CD14-positive monocyte (primary cell): ENCODE results near the gene PLCB1. TPM values are rescaled to one million over a fixed set of nuclear protein-coding genes. Genes with fewer than 3 reads are reported as not detected.

Source experiments
- DNase-seq, 3 donors: peaks; one replicate each; pipeline ENCODE4 v3.0.0-alpha.2; 2011 to 2022
- H2AFZ ChIP-seq: 2 replicates; pipeline ENCODE4 v1.6.0; 2012; ENCODE audit warnings: mild to moderate bottlenecking, low read depth, low read length, inconsistent platforms; ENCODE audit not compliant: insufficient read depth, poor library complexity, severe bottlenecking
- H3K27ac ChIP-seq, 2 donors: 1 replicate in 1 of 2; 2 replicates in 1 of 2; pipeline ENCODE4 v1.5.1; 2012 to 2013; ENCODE audit warnings: low read length in 2 of 2, control low read depth in 1 of 2, inconsistent platforms in 1 of 2, low read depth in 1 of 2, mild to moderate bottlenecking in 1 of 2
- H3K27me3 ChIP-seq, 2 donors: one replicate each; pipeline versions ENCODE4 v1.6.0 to v1.6.1; 2011 to 2013; ENCODE audit warnings: low read length in 2 of 2; ENCODE audit not compliant: control insufficient read depth in 2 of 2, insufficient read depth in 2 of 2
- H3K36me3 ChIP-seq, 2 donors: replicated peaks in 1 of 2; 1 replicate in 1 of 2; 2 replicates in 1 of 2; pipeline versions ENCODE4 v1.5.1 to v1.6.1; 2012 to 2013; ENCODE audit warnings: low read length in 2 of 2, control low read depth in 1 of 2, inconsistent platforms in 1 of 2, mild to moderate bottlenecking in 1 of 2; ENCODE audit not compliant: insufficient read depth in 2 of 2, control insufficient read depth in 1 of 2
- H3K4me1 ChIP-seq, 2 donors: 1 replicate in 1 of 2; 2 replicates in 1 of 2; pipeline versions ENCODE4 v1.5.1 to v1.6.1; 2012 to 2013; ENCODE audit warnings: low read length in 2 of 2, control low read depth in 1 of 2, inconsistent platforms in 1 of 2, mild to moderate bottlenecking in 1 of 2, moderate library complexity in 1 of 2; ENCODE audit not compliant: insufficient read depth in 2 of 2, control insufficient read depth in 1 of 2
- H3K4me2 ChIP-seq: replicated peaks from 2 replicates; pipeline ENCODE3; 2012; ENCODE audit warnings: low read length, moderate library complexity, mild to moderate bottlenecking; ENCODE audit not compliant: poor library complexity, severe bottlenecking; ENCODE audit errors: extremely low read depth
- H3K4me3 ChIP-seq, 3 experiments: fragments of 200-600 bp in 1 of 3; sonication (generic) in 1 of 3; replicated peaks in 1 of 3; 1 replicate in 2 of 3; 2 replicates in 1 of 3; pipeline ENCODE4 v1.5.1; 2011 to 2013; ENCODE audit warnings: low read length in 3 of 3, mild to moderate bottlenecking in 3 of 3, control low read depth in 2 of 3, low read depth in 2 of 3, inconsistent platforms in 1 of 3, moderate library complexity in 1 of 3
- H3K79me2 ChIP-seq: 2 replicates; pipeline ENCODE4 v1.6.0; 2012; ENCODE audit warnings: mild to moderate bottlenecking, control low read depth, inconsistent platforms, low read length, moderate library complexity; ENCODE audit not compliant: insufficient read depth
- H3K9ac ChIP-seq: 2 replicates; pipeline ENCODE4 v1.6.0; 2017; ENCODE audit warnings: low read length, mild to moderate bottlenecking; ENCODE audit not compliant: insufficient read depth, poor library complexity, severe bottlenecking
- H3K9me3 ChIP-seq, 2 donors: replicated peaks in 1 of 2; 1 replicate in 1 of 2; 2 replicates in 1 of 2; pipeline versions ENCODE4 v1.5.1 to v1.6.1; 2012 to 2013; ENCODE audit warnings: low read length in 2 of 2, control low read depth in 1 of 2; ENCODE audit not compliant: control insufficient read depth in 1 of 2, insufficient read depth in 1 of 2
- H4K20me1 ChIP-seq: 2 replicates; pipeline ENCODE4 v1.6.0; 2012; ENCODE audit warnings: mild to moderate bottlenecking, low read length, control low read depth, moderate library complexity; ENCODE audit not compliant: insufficient read depth
- H3K27ac Mint-ChIP-seq, 7 donors: one replicate each; pipeline ENCODE4 v1.8.0; 2020; ENCODE audit warnings: mild to moderate bottlenecking in 7 of 7, mixed read lengths in 7 of 7, moderate library complexity in 6 of 7, inconsistent platforms in 2 of 7
- H3K27me3 Mint-ChIP-seq, 3 donors: one replicate each; pipeline ENCODE4 v1.8.0; 2021 to 2022; ENCODE audit warnings: low read depth in 3 of 3, mild to moderate bottlenecking in 3 of 3, mixed read lengths in 3 of 3, moderate library complexity in 3 of 3, inconsistent platforms in 1 of 3
- H3K36me3 Mint-ChIP-seq, 2 donors: one replicate each; pipeline ENCODE4 v1.8.0; 2020; ENCODE audit warnings: mixed read lengths in 2 of 2, inconsistent platforms in 1 of 2, mild to moderate bottlenecking in 1 of 2
- H3K4me1 Mint-ChIP-seq: one replicate; pipeline ENCODE4 v1.8.0; 2020; ENCODE audit warnings: mild to moderate bottlenecking, mixed read lengths
- H3K4me3 Mint-ChIP-seq, 2 donors: one replicate each; pipeline ENCODE4 v1.8.0; 2020; ENCODE audit warnings: mild to moderate bottlenecking in 2 of 2, mixed read lengths in 2 of 2, moderate library complexity in 1 of 2
- H3K9me3 Mint-ChIP-seq, 7 donors: one replicate each; pipeline ENCODE4 v1.8.0; 2020 to 2022; ENCODE audit warnings: mixed read lengths in 7 of 7, mild to moderate bottlenecking in 6 of 7, moderate library complexity in 6 of 7, inconsistent platforms in 2 of 7
- WGBS: methylation state at CpG from one replicate; pipeline ENCODE4 v1.1.5; 2013; ENCODE audit warnings: missing lambda C conversion rate; ENCODE audit not compliant: insufficient coverage; 5-methylcytosine and 5-hydroxymethylcytosine counted together
- intact Hi-C, 2 donors: fragments of 100-400 bp; cut with micrococcal nuclease; formaldehyde crosslinking; loops; one replicate each; pipeline versions ENCODE4 v1.15.0 to v1.15.1; 2023
- polyA plus RNA-seq, 3 donors: library from polyadenylated mRNA; depleted of rRNA in 1 of 3; unstranded in 2 of 3; stranded (reverse) in 1 of 3; fragments of 300-500 nt in 2 of 3; fragments of >200 nt in 1 of 3; fragmentation: Illumina TruSeq in 2 of 3; gene quantifications; 1 replicate in 2 of 3; 2 replicates in 1 of 3; pipeline ENCODE4 v1.2.3, GENCODE V29; 2012 to 2021
- TF ChIP-seq, protein P1 (sequence below): fragments of 200-600 bp; IDR thresholded peaks from one replicate; pipeline ENCODE4 v1.8.0; 2022; ENCODE audit warnings: antibody characterized with exemption, mild to moderate bottlenecking

The PLCB1 gene
- polyA plus RNA-seq, 3 donors, result 8.6 to 16.4 (median 13.2) TPM

DNA sequence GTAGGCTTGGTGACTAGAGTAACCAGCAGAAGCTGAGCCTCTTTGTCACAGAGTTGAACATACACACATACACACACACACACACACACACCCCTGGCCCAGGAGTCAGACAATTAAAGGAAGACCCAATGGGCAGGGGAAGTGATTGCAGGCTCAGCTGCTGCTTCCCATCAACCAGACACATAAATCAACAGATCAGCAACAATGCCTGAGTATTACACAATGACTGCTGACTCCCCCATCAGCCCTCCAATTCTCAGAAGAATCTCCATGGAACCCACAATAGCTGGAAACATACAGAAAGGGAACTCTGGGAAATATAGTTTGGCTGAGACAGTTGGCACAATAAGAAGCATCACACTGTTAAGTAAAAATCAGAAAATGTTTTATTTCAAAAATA, 666.4 kb downstream of the PLCB1 start:
- intact Hi-C loops, result no loop called here
- Histone ChIP-seq H3K36me3 (peaks cover 0 to 3% of the 10 kb centered on the region in 2 donors), H3K79me2 (no peaks in the 10 kb centered on the region), H3K27me3 (no peaks in the 10 kb centered on the region), H3K4me2 (no peak overlapping the region), H3K4me3 (no peak overlapping the region), H4K20me1 (no peaks in the 10 kb centered on the region), H2AFZ (no peak overlapping the region), H3K9ac (no peak overlapping the region), H3K9me3 (no peaks in the 10 kb centered on the region), H3K4me1 (no peaks in the 10 kb centered on the region), H3K27ac (no peak overlapping the region)
- peaks cover 0 to 2% (median 0%) of the 10 kb centered on the region in 7 donors for H3K9me3 Mint-ChIP-seq
- H3K4me1 Mint-ChIP-seq, result peaks cover 4% of the 10 kb centered on the region
- H3K27me3 Mint-ChIP-seq, result peaks cover 0 to 2% (median 0%) of the 10 kb centered on the region in 3 donors
- peak overlapping the region in 1 of 7 donors; percentile 2 for H3K27ac Mint-ChIP-seq
- TF ChIP-seq, protein P1, sequence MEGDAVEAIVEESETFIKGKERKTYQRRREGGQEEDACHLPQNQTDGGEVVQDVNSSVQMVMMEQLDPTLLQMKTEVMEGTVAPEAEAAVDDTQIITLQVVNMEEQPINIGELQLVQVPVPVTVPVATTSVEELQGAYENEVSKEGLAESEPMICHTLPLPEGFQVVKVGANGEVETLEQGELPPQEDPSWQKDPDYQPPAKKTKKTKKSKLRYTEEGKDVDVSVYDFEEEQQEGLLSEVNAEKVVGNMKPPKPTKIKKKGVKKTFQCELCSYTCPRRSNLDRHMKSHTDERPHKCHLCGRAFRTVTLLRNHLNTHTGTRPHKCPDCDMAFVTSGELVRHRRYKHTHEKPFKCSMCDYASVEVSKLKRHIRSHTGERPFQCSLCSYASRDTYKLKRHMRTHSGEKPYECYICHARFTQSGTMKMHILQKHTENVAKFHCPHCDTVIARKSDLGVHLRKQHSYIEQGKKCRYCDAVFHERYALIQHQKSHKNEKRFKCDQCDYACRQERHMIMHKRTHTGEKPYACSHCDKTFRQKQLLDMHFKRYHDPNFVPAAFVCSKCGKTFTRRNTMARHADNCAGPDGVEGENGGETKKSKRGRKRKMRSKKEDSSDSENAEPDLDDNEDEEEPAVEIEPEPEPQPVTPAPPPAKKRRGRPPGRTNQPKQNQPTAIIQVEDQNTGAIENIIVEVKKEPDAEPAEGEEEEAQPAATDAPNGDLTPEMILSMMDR, result no peak
- peaks cover 9 to 17% of the 10 kb centered on the region in 2 donors for H3K36me3 Mint-ChIP-seq
- no peak for DNase-seq
- no peak overlapping the region for H3K4me3 Mint-ChIP-seq

DNA sequence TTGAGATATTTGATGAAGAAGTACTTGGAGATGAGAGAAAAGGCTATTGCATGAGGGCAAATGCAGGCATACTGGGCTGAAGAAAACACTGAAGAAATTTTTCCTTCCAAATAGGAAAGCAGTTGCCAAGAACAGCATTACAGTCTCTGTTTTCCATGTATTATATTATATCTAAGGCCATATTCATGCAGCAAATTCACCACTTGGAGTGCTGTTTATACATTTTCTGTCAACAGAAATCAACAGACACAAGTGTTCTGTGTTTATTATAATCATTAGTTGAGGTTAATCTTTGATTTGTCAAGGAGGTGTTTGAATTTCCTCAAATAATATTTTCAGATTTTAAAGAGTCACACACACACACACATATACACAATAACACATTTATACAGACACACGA, 668.0 kb downstream of the PLCB1 start:
- intact Hi-C loops, result no loop called here
- H3K27me3 ChIP-seq, result no peaks in the 10 kb centered on the region
- TF ChIP-seq, protein P1, result no peak

More for the DNA sequence above, 668.0 kb downstream of the PLCB1 start:
- Histone ChIP-seq H4K20me1 (no peaks in the 10 kb centered on the region), H2AFZ (no peak overlapping the region), H3K79me2 (no peaks in the 10 kb centered on the region), H3K4me1 (no peaks in the 10 kb centered on the region), H3K4me2 (no peak overlapping the region), H3K4me3 (no peak overlapping the region), H3K36me3 (peaks cover 0 to 3% of the 10 kb centered on the region in 2 donors), H3K9ac (no peak overlapping the region), H3K9me3 (no peaks in the 10 kb centered on the region), H3K27ac (no peak overlapping the region)
- H3K4me1 Mint-ChIP-seq, result peaks cover 4% of the 10 kb centered on the region
- H3K9me3 Mint-ChIP-seq, result peaks cover 0 to 2% (median 0%) of the 10 kb centered on the region in 7 donors
- DNase-seq, result no peak
- no peak overlapping the region for H3K4me3 Mint-ChIP-seq
- no CpG with 5 or more reads among the region's 1 CpG for WGBS
- H3K27me3 Mint-ChIP-seq, result peaks cover 0 to 2% (median 0%) of the 10 kb centered on the region in 3 donors
- no peak overlapping the region for H3K27ac Mint-ChIP-seq
- peaks cover 13 to 18% of the 10 kb centered on the region in 2 donors for H3K36me3 Mint-ChIP-seq
